ENCODE data around the gene NATD1. TPM values are rescaled to one million over a fixed set of nuclear protein-coding genes. Genes with fewer than 3 reads are reported as not detected.

The NATD1 gene
- total and polyA plus RNA-seq, 2 of the 8 experiments (the other 6 are each of a cell fraction or from before 2014, with no cell fraction given): 5.4 to 8.4 TPM

DNA sequence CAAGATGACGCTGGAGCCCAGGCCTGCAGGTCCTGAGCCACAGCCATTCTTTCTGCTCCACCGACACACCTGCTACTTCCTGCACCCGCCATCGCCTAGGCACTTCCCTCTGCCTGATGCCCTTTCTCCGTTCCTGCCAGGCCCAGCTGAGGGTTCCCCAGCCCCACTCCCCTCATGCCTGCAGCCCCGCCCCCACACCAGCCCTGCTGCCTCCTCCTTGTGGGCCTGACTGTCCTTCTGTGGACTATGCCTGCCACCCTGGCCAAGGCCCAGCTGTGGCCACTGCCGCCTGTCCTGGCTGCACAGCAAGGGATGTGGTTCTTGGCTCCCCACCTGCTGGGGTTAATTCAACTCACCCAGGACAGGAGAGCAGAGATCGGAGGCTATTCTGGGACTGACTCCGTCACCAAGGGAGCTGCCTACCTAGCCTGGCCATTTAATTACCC, 7.5 kb downstream of the NATD1 start:
- no peak overlapping the region for H2AK5ac ChIP-seq (ENCODE audit: low read depth, low read length)
- H2AFZ ChIP-seq (ENCODE audit: low read length): no peak overlapping the region
- H3K79me2 ChIP-seq (ENCODE audit: control insufficient read depth in 1 of 2, insufficient read depth in 2 of 2, low read length in 2 of 2): no peaks in the 10 kb centered on the region
- H3K4me1 ChIP-seq (replicated peaks in 1 of 4; ENCODE audit: control insufficient read depth in 3 of 4, insufficient read depth in 4 of 4, low read length in 3 of 4): peaks cover 0 to 9% (median 5%) of the 10 kb centered on the region in 4 experiments; a peak in 5 of 7 replicates
- H3K9ac ChIP-seq (replicated peaks in 1 of 4; ENCODE audit: extremely low read depth in 1 of 4, low read depth in 3 of 4, low read length in 3 of 4): no peak overlapping the region
- no peak overlapping the region for H2BK12ac ChIP-seq (ENCODE audit: low read depth, low read length)
- H4K20me1 ChIP-seq (replicated peaks in 1 of 2; ENCODE audit: control insufficient read depth in 1 of 2, insufficient read depth in 2 of 2, low read length in 2 of 2): peaks cover 0 to 6% of the 10 kb centered on the region in 2 experiments
- 74% methylated on average over 7 of the region's 9 CpGs; no CpG with 5 or more reads in 1 of the 2 experiments for WGBS, 2 experiments (ENCODE audit: extremely low coverage in 1 of 2, insufficient coverage in 1 of 2, insufficient read length in 1 of 2, insufficient replicate concordance in 2 of 2, low coverage in 1 of 2, low lambda C conversion rate in 2 of 2, missing lambda C conversion rate in 1 of 2)
- no peak overlapping the region for H3K4me3 ChIP-seq (ENCODE audit: extremely low read depth in 1 of 4, insufficient read depth in 2 of 4, low read depth in 3 of 4, low read length in 4 of 4)
- H4K8ac ChIP-seq (ENCODE audit: extremely low read depth, insufficient read depth, low read length): no peak overlapping the region
- H3K23ac ChIP-seq (ENCODE audit: insufficient read length): no peak overlapping the region
- peaks cover 5% of the 10 kb centered on the region for H3K79me1 ChIP-seq (ENCODE audit: low read depth, low read length)
- FAIRE-seq: no peak
- no peak overlapping the region for H2BK20ac ChIP-seq (ENCODE audit: low read length)
- no peak overlapping the region for H3K56ac ChIP-seq (replicated peaks; ENCODE audit: insufficient read length, low read depth, low read length)
- no peak overlapping the region for H3K14ac ChIP-seq (ENCODE audit: insufficient read length)
- H3K27me3 ChIP-seq (replicated peaks in 1 of 4; ENCODE audit: control insufficient read depth in 3 of 4, extremely low read depth in 1 of 4, insufficient read depth in 3 of 4, low read length in 3 of 4): no peaks in the 10 kb centered on the region
- no peaks in the 10 kb centered on the region; the same call in 1 of the 2 replicates for H3K23me2 ChIP-seq (ENCODE audit: low read depth, low read length)
- no peak for TF ChIP-seq BACH1 (IDR thresholded peaks at IDR 0.05; ENCODE audit: low read length)
- TF ChIP-seq ZNF274 (IDR thresholded peaks at IDR 0.05; ENCODE audit: borderline replicate concordance, extremely low read depth, low read length): no peak
- TF ChIP-seq KDM5A (IDR thresholded peaks at IDR 0.05; ENCODE audit: low read length): no peak
- no peak for TF ChIP-seq SP1 (IDR thresholded peaks at IDR 0.05; ENCODE audit: low read depth, low read length)
- no peak for TF ChIP-seq TBP (IDR thresholded peaks at IDR 0.05; ENCODE audit: low read depth, low read length)
- CTCF ChIA-PET (ENCODE audit: partially characterized antibody): interaction anchor here (0.6 to 6.6 kb wide), 3 partner anchors 6 to 134 kb away, joined by 3 to 42 read pairs (median 3); no protein-coding TSS in a partner anchor
- H2BK120ac ChIP-seq (replicated peaks; ENCODE audit: low read depth, low read length): no peak overlapping the region
- H4K91ac ChIP-seq (replicated peaks; ENCODE audit: insufficient read length, low read length): no peak overlapping the region
- peak overlapping the region; percentile 44; the same call in 1 of the 2 replicates for H2BK5ac ChIP-seq (ENCODE audit: low read depth, low read length)
- no peak overlapping the region for H3K27ac ChIP-seq (ENCODE audit: low read depth, low read length)
- H2BK15ac ChIP-seq (ENCODE audit: low read length): no peak overlapping the region
- no peak overlapping the region for H3K4me2 ChIP-seq (ENCODE audit: insufficient read depth in 1 of 2, low read depth in 2 of 2, low read length in 2 of 2)
- POLR2A ChIA-PET (ENCODE audit: partially characterized antibody): interaction anchor here (1.2 kb wide), 2 partner anchors 31 to 209 kb away, joined by 3 read pairs; no protein-coding TSS in a partner anchor
- no peak for DNase-seq (ENCODE audit: low read depth in 1 of 2, low spot score in 2 of 2)
- H3K9me3 ChIP-seq (ENCODE audit: insufficient read depth in 2 of 2, low read depth in 1 of 2, low read length in 1 of 2): no peaks in the 10 kb centered on the region
- H3K4ac ChIP-seq (replicated peaks; ENCODE audit: insufficient read length, low read depth, low read length): no peak overlapping the region
- peak overlapping the region; percentile 34 for H4K5ac ChIP-seq (ENCODE audit: insufficient read length, low read depth, low read length)
- H3K18ac ChIP-seq (ENCODE audit: extremely low read depth, low read length): no peak overlapping the region; the same call in 1 of the 2 replicates
- H3K36me3 ChIP-seq (ENCODE audit: control insufficient read depth in 2 of 4, insufficient read depth in 4 of 4, low read length in 3 of 4): no peaks in the 10 kb centered on the region
